NCI-H1092 treated with DMSO at 0.1 percent for 48 hours (cell line): ENCODE measurements around the gene SSRP1.

ENCODE experiments used
- DNase-seq: peaks from one replicate; lab custom pipeline; 2025; lab: John Stamatoyannopoulos, UW

Gene SSRP1

GRCh38 chr11:57314221-57314973 lies 21.3 kb downstream of the SSRP1 start:
- no peak for DNase-seq

- no peak for DNase-seq
Measured at GRCh38 chr11:57313788-57314135, 21.9 kb downstream of the SSRP1 start.

GRCh38 chr11:57313071-57313787 lies 22.5 kb downstream of the SSRP1 start:
- DNase-seq, result no peak

- no peak for DNase-seq
Measured at GRCh38 chr11:57312511-57313021, 23.1 kb downstream of the SSRP1 start.

GRCh38 chr11:57311109-57311936 lies 24.4 kb downstream of the SSRP1 start:
- no peak for DNase-seq

GRCh38 chr11:57310630-57311086 lies 25.0 kb downstream of the SSRP1 start:
- DNase-seq, result no peak

GRCh38 chr11:57310091-57310490 lies 25.6 kb downstream of the SSRP1 start:
- no peak for DNase-seq

GRCh38 chr11:57309106-57310059 lies 26.3 kb downstream of the SSRP1 start:
- no peak for DNase-seq

GRCh38 chr11:57308426-57309060 lies 27.1 kb downstream of the SSRP1 start:
- no peak for DNase-seq

- DNase-seq, result no peak
Measured at GRCh38 chr11:57307666-57308270, 27.9 kb downstream of the SSRP1 start.

GRCh38 chr11:57306940-57307565 lies 28.6 kb downstream of the SSRP1 start:
- no peak for DNase-seq

- DNase-seq, result no peak
Measured at GRCh38 chr11:57306161-57306876, 29.4 kb downstream of the SSRP1 start.

- DNase-seq, result no peak
Measured at GRCh38 chr11:57305523-57305922, 30.2 kb downstream of the SSRP1 start.

GRCh38 chr11:57303990-57304579 lies 31.6 kb downstream of the SSRP1 start:
- DNase-seq, result peak; percentile 80

GRCh38 chr11:57303280-57303989 lies 32.3 kb downstream of the SSRP1 start:
- peak; percentile 56 for DNase-seq

- DNase-seq, result no peak
Measured at GRCh38 chr11:57302489-57302888, 33.2 kb downstream of the SSRP1 start.

GRCh38 chr11:57301711-57302423 lies 33.8 kb downstream of the SSRP1 start:
- no peak for DNase-seq
